Hematopoietic multipotent progenitor cell treated with erythropoietin and hydrocortisone succinate and interleukin-3 and kit ligand, for 6 days (in vitro differentiated cells): ENCODE measurements around the gene CXCL16.
"Not testable (repeated sequence)": the region's sequence is repeated elsewhere in the genome, so short reads cannot be mapped to it uniquely, and the experiment has no call there.

Experiments
- DNase-seq: peaks from one replicate; pipeline ENCODE4 v3.0.0-alpha.2; 2015

The CXCL16 gene

GRCh38 chr17:4691686-4692085, 48.0 kb downstream of the CXCL16 start:
- no peak for DNase-seq

- DNase-seq: no peak
Observed at GRCh38 chr17:4690745-4691144, 49.0 kb downstream of the CXCL16 start.

DNA sequence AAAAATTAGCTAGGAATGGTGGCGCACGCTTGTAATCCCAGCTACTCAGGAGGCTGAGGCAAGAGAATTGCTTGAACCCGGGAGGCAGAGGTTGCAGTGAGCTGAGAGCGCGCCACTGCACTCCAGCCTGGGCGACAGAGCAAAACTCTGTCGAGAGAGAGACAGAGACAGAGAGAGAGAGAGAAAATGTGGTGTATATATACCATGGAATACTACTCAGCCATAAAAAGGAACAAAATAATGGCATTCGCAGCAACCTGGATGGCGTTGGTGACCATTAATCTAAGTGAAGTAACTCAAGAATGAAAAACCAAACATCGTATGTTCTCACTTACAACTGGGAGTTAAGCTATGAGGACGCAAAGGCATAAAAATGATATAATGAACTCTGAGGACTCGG, 49.9 kb downstream of the CXCL16 start:
- not testable (repeated sequence) for DNase-seq

DNA sequence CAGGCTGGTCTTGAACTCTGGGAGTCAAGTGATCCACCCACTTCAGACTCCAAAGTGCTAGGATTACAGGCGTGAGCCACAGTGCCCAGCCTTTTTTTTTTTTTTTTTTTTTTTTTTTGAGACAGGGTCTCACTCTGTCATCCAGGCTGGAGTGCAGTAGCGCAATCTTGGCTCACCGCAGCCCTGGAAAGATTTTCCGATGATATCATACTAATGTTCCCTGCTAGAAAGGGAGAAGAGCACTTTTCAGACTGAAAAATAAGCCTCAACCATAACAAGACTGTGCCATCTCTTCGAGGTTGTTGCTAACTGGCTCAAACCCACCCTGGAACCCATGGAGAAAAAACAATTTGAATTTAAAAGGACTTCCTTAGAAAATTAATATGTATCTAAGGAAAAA, 56.0 kb downstream of the CXCL16 start:
- DNase-seq: not testable (repeated sequence)
